ENCODE data around the gene ARHGEF16. TPM values are rescaled to one million over a fixed set of nuclear protein-coding genes. Genes with fewer than 3 reads are reported as not detected.

Gene ARHGEF16
- total RNA-seq, 1 donor from 2014 or later, result not detected

GRCh38 chr1:3481836-3482375 is 27.4 kb downstream of the ARHGEF16 start:
- no peak for DNase-seq (ENCODE audit: low spot score)

- DNase-seq (ENCODE audit: low spot score), result no peak
These were observed 27.9 kb downstream of the ARHGEF16 start for GRCh38 chr1:3482378-3482849.

DNA sequence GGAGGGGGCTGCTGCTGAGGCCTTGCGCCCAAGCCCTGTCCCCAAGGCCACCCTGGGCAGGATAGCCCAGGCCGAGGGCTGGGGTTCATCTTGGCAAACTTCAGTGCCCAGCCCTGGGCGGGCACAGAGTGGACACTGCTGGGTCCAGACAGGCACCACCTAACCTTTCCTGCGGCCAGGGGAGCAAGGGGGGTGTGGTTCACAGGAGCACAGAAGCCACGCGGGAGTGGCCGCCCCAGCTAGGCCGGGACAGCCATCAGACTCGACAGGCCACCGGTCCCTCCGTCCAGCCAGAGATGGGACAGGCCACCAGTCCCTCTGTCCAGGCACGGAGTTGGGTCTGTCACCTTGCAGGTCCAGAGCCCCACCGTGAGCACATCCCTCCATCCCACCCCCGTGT is 28.9 kb downstream of the ARHGEF16 start:
- DNase-seq (ENCODE audit: low spot score), result no peak

DNA sequence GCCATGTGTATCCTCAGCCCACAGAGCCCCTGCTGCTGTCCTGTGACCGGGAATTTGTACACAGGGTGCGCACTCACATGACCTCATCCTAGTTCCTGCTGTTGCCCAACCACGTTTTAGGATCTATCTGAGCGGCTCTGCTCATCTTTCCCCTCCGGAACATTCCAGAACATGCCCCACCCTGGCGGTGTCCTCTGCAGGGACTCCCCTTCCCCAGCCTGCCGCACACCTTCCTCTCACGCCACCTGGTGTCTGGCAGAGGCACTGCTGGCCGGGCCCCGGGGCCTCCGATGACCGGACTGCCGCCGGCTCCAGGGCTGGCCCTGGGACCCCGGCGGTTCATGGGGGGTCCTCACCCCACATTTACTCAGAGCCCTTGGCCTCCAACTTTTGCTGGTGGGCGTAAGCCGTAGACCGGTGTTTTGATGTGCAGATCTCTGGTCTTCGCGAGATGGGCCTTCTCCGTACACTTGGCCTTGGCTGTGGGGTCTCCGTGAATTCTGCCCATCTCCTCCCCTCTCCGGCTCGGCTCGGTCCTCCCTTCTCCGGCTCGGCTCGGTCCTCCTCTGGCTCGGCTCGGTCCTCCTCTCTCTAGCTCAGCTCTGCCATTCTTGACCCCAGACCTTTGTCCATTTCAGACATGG is 29.5 kb downstream of the ARHGEF16 start:
- peak; percentile 27 for DNase-seq (ENCODE audit: low spot score)

DNA sequence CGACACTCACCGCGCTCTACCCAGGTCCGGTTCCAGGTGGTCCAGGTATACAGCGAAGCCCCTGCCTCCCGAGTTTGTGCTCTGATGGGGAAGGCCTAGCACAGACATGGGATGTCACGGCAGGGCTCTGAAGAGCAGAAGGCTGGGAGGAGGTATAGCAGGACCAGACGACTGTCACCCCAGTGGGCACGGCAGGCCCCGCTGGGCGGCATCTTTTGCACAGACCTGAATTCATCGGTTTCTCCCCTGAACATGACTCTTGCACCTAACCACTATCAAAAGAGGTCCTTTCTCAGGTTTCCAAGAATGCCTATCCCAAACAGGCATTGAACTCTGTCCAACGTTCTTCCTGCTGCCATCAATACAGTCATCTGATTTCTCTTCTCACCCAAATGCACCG is 30.6 kb downstream of the ARHGEF16 start:
- no peak for DNase-seq (ENCODE audit: low spot score)

DNA sequence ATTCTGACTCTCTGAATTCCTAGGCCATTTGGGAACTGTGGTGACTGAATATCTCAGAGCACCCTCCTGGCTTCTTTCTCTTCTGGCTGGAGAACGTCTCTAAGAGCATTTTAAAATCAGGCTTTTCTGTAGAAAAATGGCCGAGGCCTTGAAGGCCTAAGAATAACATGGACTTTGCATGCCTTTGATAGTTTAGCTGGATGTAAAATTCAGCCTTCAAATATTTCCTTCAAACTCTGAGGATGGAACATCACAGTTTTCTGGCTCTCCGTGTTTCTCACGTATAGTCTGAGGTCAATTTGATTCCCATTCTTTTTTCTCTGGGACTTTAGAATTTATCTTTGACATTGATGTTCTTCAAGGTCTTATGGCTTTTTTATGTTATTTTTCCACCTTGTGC is 34.0 kb downstream of the ARHGEF16 start:
- no peak for DNase-seq (ENCODE audit: low spot score)

GRCh38 chr1:3490046-3490745 is 35.7 kb downstream of the ARHGEF16 start:
- no peak for DNase-seq (ENCODE audit: low spot score)

- DNase-seq (ENCODE audit: low spot score), result peak; percentile 67
These were observed 37.1 kb downstream of the ARHGEF16 start for GRCh38 chr1:3491291-3492246.

GRCh38 chr1:3492545-3493246 is 38.2 kb downstream of the ARHGEF16 start:
- DNase-seq (ENCODE audit: low spot score), result no peak

- DNase-seq (ENCODE audit: low spot score), result no peak
These were observed 40.1 kb downstream of the ARHGEF16 start for GRCh38 chr1:3494321-3495308.

DNA sequence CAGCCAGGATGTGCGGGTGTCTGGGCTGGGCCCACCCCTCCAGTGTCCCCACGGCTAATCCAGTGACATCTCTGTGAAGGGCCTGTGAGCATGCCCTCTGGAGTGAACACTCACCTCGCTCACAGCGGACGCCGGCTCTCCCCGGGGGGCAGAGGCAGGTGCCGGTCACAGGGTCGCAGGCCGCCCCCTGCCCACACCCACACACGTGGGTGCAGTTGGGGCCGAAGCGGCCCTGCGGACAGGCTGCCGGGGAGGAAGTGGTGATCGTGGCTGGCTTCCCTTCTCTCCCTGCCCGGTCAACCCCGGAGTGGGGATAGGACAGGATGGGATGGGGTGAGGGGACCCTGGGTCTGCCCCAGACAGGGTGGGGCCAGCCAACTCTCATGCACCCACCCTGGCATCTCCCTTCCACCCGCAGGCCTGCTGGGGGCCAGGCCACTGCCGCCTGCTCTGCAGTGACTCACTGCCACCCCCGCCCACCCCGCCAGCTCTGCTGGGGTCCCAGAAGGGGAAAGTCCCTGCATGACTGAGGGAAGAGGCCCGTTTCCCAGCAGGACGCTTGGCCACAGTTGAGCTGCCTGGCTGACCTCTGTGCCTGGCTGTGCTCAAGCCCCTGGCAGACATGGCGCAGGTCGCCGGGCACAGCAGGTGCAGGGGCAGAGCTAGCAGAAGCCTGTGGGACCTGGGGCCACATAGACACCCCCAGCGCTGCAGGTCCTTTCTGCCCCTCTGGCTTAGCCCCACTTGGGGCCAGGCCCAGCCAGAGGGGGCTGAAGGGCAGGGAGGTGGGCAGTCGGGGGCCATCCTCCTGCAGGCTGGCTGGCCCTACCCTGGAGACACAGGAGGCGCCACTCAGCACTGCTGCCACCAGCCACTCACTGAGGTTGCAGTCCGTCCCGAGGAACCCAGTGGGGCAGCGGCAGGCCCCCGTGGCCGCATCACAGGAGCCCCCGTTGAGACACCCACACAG is 41.6 kb downstream of the ARHGEF16 start:
- DNase-seq (ENCODE audit: low spot score), result no peak

GRCh38 chr1:3496916-3497315 is 42.5 kb downstream of the ARHGEF16 start:
- DNase-seq (ENCODE audit: low spot score), result no peak

GRCh38 chr1:3497521-3497920 is 43.1 kb downstream of the ARHGEF16 start:
- no peak for DNase-seq (ENCODE audit: low spot score)

- no peak for DNase-seq (ENCODE audit: low spot score)
These were observed 43.9 kb downstream of the ARHGEF16 start for GRCh38 chr1:3498246-3498930.

GRCh38 chr1:3498986-3499385 is 44.5 kb downstream of the ARHGEF16 start:
- DNase-seq (ENCODE audit: low spot score), result no peak

GRCh38 chr1:3499611-3500010 is 45.1 kb downstream of the ARHGEF16 start:
- no peak for DNase-seq (ENCODE audit: low spot score)

GRCh38 chr1:3500265-3500835 is 45.9 kb downstream of the ARHGEF16 start:
- no peak for DNase-seq (ENCODE audit: low spot score)

DNA sequence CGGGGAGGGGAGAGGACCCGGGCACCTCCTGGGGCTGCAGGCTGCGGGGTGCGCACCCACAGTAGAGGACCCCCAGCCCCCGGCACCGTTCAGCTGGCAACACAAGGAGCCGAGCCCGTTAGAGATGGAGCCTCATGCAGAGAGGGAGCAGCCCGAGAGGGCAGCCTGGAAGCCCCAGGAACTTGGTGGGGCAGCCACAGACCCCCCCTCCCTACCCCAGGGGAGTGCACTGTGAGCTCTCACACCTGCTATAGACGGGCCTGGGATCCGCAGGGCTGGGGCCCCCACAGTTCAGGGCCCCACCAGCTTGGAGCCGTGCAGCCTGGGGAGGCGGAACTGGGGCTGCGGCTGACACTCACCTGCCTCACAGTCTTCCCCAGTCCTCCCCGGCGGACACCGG is 47.0 kb downstream of the ARHGEF16 start:
- DNase-seq (ENCODE audit: low spot score), result no peak
